HG03097 (cell line): ENCODE data around the gene TENT5C.

Experiments
- ATAC-seq: cut with Tn5 transposase; IDR thresholded peaks from one replicate; pipeline ENCODE4 v1.9.1; 2021; ENCODE audit not compliant: unreplicated experiment, low FRiP score

The TENT5C gene

DNA sequence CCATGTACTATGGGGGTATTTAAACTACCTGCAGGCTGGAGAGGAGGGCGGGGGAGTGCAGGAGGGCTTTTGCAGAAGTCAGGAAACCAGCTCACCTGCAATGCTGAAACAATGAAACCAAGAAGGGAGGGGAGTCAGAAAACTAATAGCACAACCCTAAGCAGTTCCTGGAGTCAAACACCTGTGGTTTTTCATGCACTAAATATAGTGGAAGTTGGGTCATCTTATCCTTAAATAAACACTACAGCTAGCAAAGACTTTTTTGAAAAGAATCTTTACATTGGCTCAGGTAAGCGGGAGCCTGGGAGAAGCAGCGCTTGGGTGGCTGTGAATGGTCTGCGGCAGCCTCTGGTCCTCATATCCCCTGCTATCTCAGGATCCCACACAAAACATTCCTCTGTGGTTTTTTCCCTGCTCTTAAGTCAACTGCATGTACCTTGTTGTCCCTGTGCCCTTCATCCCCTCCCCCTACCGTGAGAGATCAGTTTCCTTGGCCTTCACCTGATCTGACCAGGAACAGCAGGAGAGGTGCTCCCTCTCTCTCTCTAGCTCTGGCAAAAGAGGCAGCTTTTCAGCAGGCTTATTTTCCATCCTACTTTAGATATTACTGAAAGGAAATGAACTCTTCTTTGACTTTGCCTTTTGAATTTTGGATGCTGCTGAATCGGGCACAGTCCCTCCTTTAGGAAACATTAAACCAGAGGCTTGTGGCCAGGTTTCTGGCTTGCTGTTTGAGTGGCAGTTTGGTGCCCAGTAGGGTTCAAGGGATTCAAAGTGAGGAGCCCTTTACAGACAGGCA lies 26.6 kb downstream of the TENT5C start:
- ATAC-seq: no peak

DNA sequence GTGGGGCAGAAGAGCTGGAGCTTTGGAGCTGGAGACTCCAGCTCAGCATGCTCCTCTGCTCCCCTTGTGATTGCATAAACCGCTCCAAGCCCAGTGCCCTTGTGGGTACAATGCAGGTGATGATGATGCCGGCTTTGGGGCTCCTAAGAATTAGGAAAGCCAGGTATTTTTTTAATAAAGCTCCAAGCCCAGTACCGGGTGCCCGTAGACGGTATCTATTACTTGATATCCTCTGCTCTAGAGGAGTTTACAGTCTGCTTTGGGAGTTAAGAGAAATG lies 27.2 kb downstream of the TENT5C start:
- no peak for ATAC-seq

DNA sequence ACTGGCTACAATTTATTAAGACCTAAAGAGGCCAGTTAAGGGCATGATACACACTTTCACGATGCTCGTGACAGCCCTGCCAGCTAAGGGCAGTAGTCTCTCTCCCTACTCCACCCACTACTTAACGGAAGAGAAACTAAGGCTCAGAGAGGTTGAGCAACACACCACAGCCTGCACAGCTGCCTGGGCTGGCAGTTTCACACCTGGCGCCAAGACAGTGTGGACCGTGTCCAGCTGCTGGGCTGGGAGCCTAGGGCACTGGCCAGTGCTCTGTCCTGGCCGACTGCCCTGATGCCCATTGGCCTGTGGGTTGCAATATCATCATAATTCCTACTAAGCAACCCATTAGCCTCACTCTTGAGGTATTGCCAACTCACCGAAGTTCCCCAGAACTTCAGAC lies 27.6 kb downstream of the TENT5C start:
- ATAC-seq: no peak

DNA sequence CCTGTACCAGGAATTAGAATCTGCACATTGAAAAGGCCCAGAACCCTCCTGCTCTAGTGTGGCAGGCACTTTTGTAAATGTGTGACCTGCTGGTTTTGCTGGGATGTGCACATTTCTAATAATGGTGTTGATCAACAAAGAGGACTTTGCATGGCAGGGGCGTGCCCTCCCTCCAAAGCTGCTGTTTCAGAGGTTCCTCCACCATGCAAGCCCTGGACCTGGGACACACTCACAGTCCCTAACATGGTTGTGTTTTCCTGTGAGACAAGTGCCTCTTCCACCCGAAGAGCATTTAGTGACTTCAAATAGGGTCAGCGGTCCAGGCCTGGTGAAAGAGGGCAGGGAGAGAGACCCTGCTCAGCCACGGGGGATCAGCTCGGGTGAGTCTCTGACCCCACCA lies 28.1 kb downstream of the TENT5C start:
- no peak for ATAC-seq

DNA sequence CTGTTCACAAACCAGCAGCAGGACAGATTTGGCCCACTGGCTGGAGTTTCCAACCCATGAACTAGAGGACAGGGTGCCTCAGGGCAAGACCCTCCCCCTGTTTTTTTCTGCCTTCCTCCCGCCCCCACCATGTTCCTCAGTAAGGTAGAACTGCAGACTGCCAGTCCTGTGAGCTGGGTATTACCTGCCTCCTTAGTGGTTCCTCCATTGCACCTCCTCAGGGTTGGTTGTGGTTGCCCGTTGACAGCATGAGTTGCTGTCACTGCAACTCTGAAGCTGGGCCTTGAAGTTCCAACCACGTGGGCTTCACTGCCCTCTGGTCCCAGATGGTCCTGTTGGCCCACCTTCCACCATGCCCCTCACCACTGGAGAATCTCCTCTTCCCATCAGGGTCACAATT lies 28.8 kb downstream of the TENT5C start:
- ATAC-seq: no peak

DNA sequence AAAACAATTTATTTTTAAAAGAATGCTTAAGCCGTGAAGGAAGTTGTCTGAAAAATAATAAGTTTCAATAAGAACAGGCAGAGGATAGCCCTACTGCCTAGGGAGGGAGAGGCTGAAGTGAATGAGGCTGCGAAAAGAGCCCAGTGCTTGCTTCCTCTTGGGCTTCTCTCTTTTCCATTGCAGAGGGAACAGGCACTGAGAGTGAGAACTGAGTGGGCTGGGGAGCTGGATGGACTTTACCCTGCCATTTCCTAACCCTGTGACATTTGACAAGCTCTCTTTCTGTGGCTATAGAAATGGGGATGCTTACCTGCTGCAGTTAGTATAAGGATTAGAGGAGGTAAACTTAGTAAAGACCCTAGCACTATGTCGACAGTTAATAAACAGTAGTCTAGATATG lies 30.0 kb downstream of the TENT5C start:
- no peak for ATAC-seq

DNA sequence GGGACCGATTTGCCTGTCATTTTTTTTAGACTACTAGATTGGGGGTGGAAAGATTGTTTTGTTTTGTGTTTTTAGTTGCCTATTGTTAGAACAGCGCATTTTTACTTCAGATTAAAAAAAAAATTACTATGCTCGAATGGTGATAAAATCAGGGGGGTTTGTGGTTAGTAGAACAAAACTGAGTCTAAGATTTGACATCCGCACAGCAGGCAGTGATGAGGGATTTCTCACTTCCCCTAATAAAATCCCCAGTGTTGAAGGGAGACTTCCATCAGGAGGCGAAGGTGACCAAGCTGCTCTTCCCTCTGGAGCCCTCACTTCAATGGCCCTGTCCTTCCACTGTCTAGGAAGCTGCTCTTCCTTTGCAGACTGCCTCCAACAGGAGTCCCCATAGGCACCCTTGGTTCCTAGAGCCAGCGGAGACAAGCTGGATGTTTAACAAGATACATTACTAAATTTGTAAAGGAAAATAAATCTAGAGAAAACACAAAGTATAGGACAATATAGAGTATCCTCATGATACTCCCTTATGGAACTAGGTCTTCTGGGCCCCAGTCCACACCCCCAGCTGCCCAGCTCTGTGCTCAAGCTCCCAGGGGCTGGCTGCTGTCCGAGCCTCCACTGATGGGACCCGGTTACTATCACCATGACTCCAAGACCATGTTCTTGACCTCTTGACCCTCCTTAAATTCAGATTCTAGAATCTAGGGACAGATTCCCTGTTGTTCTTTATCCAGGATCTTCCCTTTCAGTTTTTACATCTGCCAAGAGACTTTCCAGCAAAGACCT lies 31.0 kb downstream of the TENT5C start:
- ATAC-seq: no peak

DNA sequence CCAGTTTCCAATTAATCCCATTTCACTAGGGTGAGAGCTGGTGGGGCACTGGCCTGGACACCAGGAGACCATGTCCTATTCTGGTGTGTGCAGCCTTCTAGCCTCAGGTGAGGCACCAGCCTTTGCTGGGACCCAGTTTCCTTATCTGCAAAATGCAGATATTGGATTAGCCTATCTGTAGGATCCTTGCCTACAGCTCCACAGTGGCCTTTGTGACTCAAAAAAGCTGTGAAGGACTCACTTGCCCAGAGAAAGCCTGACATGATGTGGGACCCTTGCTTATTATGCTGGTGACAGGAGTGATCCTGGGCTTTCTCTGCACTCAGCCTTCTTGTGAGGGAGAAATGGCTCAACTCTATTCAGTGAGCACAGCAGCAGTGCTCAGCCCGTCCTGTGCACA lies 32.3 kb downstream of the TENT5C start:
- no peak for ATAC-seq

DNA sequence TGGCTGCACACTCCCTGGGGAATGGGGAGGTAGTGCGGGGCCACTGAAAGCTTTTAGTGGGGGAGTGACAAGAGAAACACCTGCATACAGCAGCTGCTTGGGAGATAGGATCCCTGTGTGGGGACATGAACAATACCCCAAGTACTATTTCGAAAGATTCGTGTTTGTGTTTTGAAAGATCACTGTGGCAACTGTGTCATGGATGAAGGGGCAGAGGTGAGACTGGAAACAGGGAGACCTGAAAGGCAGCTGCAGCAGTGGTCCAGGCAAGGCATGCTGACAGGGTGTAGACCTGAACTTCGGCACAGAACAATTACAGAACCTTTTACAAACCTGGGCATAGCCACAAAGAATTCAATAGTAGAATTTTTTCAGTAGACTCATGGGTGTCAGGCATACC lies 32.9 kb downstream of the TENT5C start:
- no peak for ATAC-seq

DNA sequence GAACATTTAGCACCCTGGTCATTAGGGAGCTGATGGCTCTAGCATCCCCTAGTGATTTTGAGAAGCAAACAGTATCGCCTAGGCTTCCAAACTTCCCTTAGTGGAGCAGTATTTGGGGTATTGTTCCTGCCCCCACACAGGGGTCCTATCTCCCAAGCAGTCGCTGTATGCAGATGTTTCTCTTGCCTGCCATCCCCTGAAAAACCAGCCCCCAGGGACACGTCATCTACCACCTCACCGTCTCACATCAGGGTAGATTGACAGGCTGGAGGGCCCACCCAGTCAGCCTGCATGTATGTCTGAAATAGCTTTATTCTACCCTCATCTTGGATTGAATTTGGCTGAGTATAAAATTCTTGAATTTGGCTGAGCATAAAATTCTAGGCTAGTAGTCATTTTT lies 33.9 kb downstream of the TENT5C start:
- ATAC-seq: no peak

DNA sequence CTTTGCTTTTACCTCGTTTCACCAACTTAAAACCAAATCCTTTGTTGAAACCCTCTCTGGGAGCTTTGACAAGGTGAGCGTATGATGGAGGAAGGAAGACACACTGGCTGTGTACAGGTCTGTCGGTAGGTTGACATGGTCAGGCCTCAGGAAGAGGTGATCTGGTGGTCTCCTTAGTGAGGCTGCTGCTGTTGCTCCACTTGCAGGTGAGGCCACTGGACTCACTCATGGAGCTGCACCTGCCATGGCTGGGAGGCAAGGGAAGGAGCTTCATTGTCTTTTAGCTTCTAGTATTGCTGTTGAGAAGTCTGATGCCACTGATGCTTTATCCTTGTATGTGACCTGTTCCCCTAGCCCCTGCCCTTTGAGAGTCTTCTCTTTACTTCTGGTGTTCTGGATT lies 35.7 kb downstream of the TENT5C start:
- ATAC-seq: no peak

DNA sequence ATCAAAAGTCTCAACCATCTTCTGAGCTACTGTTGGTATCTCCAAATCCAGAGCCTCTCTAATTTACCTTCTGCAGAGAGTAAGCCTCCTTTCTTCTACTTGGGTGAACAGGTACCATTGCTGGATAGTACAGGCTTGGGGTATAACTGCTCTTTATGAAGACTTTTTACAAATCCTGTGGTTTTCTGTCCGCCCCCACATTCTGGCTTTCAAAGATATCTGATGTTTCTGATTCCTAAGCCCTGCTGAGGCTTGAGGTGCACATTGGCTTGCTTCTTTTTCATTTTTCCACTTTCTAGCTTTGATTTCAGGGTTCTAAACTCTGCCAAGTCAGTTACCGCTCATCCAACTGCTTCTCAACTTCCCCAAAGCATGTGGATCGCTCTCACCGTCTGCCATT lies 37.1 kb downstream of the TENT5C start:
- ATAC-seq: no peak

DNA sequence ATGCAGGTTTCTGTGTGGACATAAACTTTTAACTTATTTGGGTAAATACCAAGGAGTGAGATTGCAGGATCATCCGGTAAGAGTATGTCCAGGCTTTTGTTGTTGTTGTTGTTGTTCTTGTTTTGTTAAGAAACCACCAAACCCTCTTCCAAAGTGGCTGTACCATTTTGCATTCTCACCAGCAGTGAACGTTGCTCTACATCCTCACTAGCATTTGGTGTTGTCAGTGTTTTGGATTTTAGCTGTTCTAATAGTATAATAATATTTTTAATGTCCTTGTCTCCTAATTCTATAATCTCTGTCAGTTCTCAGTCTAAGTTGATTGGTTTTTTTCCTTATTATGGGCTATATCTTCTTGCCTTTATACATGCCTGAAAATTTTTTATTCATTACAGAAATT lies 37.8 kb downstream of the TENT5C start:
- no peak for ATAC-seq

DNA sequence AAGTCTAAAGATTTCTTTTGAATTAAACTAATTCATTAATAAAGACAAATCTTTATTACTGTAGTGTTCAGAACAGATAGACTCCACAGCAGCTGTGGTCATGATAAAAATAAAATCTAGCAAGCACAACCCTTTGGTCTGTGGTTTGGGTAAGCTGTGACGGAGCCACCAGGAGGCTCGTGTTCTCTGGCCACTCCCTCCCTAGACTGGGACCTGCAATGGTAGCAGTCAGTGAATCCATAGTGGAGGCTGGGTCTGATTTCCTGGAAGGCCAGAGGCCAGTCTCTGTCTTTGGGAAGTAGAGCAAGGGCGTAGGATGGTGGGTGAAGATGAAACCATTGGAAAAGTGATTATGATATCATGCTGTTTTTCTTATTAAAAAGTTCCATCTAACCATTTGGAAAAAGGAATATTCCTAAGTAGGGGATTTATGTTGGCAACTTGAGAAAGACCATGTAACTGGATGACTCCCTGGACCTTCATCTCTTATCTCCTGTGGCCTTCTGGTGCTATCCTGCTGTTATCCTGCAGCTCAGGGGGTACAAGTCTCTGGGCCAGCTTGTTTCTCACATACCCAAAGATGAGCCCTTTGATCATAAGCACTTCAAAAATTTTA lies 39.0 kb downstream of the TENT5C start:
- ATAC-seq: no peak

DNA sequence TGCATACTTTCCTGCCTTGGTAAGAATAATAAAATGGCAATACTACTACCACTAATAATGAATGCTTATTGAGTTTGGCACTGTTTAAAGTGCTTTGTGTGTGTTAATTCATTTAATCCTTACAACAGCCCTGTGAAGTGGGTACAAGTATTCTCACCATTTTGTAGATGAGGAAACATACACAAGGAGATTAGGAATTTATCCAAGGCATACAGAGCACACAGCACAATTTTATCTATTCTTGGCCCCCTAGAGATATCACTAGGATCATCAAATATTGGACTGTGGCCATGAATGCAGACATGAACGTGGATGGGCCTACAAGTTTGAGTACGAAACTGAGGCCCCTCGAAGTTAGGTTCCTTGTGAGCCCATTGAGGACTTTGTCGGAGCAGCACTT lies 39.5 kb downstream of the TENT5C start:
- no peak for ATAC-seq

DNA sequence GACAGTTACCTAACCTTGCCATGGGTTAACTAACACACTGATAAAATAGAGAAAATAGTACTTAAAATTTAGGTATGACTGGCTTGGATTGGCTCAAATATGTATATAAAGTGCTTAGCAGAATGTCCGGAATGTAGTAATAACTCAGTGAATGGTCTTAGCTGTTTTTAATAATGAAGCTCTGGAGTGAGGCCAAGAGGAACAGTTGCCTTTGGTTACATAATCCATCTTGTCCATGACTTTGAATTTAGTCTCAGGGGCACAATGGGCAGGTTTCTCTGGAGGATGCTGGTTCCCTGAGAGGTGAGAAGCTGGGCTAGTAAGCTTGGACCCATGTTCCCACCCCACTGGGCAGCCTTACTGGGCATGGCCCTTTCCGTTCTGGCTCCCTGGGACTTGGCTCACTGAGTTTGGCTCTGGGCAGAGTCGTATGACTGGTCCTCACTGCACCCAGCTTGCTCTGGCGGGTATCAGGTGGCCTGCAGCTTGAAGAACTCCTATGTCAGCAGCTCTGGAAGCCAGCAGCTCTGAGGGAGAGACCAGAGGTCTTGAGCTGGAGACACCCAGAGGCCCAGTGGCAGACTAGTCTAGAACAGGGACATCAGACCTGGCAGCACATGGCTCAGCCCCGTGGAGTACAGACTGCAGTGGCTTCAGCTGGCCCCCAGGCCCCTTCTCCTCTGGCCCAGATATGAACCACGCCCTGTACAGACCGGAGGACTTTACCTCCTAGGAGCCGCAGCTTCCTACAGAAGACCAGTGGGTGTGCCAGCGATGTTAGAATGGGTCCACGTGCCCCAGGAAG lies 40.4 kb downstream of the TENT5C start:
- ATAC-seq: no peak

DNA sequence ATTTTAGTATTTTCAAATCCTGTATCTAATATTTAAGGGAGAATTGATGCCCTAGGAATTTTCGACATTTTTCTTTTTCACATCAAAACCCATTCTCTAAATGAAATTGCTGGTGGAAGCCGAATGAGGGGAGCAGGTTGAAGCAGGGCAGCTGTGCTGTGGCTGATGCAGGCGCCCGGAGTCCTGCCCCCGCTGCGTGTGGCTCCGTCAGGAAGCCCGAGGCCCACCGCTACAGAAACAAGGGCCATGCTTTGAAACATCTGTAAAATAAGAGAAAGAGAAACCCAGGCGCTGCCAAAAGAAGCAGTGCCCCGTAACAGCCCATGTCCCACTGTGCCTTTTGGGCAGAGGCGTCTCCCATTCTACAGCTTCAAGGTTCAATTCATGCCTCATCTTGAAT lies 41.1 kb downstream of the TENT5C start:
- no peak for ATAC-seq

DNA sequence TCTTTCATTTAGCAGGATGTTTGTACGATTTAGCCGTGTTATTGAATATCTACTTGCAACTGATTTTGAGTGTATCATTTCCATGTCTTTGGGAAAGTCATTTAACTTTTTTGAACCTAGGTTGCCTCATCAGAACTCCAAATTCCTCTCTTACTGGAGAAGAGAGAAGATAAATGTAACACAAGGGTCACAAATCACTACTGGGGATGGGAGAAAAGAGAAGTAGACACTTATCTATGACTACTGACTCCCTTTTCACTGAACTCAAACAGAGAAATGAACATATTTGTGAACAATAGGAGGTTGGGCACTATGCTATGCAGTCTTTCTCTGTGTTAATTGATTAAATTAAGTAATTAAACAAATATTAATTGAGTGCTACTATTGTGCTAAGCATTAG lies 42.2 kb downstream of the TENT5C start:
- no peak for ATAC-seq

DNA sequence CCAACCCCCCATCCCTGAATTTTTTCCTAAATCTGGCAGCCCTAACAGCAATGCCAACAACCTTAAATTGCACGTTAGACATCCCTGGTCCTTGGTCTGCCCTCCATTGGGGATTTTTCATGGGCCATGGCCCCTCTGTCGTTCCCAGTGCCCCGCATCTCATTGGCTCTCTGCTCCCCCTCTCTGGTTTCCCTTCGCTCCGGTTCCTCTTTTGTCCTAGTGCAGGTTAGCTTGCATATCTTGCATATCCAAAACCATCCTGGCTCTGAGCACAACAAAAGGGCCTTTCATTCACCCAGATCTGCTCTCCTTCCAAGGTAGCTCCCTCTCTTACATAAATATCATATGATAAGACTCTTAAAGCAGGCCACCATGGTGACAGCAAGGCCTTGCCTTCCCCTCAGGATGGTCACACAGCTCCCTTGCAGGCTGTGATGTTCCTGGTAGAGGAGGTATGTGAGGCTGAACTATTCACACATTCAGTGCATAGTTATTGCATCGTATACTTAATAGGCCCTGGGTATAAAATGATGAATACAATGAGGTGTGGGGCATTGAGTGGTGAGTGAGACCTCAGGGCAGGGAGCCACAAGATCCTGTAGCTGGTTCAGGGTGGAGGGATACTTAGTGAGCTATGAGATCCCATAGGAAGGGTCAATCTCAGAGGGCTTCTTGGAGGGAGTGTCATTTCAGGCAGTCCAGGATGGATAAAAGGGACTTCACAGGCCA lies 45.2 kb downstream of the TENT5C start:
- no peak for ATAC-seq

DNA sequence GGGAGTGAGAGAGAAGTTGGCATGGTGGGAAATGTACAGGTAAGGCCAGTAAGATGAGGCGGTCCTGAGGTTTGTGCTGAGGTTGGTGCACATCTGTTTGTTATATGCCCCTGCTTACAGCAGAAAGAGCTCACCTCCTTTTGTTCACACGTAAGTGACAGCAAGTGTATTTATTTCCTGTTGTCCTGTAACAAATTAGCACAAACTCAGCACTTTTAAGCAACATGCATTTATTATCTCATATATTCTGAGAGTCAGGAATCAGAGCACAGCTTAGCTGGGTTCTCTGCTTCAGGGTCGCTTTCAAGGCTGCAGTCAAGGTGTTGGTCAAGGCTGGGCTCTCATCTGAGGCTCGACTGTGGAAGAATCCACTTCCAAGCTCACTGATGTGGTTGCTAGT lies 45.8 kb downstream of the TENT5C start:
- ATAC-seq: no peak

DNA sequence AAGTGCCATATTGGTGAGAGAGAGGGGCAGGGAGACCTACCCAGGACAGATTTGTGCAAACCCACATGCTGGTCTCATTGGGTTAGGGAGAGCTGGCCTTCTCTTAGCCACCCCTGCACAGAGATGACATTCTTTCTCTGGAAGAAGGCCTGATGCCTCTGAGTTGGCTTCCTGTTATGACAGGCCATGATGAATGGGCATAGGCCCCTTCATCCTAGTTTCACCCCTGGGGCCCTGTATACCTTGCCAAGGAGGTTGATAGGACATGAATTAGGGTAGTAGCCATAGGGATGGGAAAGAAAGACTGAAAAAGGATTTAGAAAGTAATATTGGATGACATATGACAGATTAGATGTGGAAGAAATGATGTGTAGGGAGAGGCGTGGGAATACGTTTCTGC lies 46.6 kb downstream of the TENT5C start:
- no peak for ATAC-seq
